ENCODE results near the gene HGD. TPM values are rescaled to one million over a fixed set of nuclear protein-coding genes. Genes with fewer than 3 reads are reported as not detected.
"Not testable (repeated sequence)": the region's sequence is repeated elsewhere in the genome, so short reads cannot be mapped to it uniquely, and the experiment has no call there.

Gene HGD
- total and polyA plus RNA-seq, 2 donors (not counting 1 experiment from before 2014, with no cell fraction given): under 0.01 TPM; not detected in 1

DNA sequence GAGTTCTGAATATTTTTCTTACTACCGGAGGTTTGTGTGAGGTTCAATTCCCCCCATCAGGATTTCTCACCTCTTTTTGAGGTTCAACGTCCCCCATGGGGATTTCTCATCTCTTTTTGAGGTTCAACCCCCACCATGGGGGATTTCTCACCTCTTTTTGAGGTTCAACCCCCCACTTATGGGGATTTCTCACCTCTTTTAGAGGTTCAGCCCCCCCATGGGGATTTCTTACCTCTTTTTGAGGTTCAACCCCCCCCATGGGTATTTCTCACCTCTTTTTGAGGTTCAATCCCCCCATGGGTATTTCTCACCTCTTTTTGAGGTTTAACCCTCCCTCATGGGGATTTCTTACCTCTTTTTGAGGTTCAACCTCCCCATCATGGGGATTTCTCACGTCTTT lies 59.6 kb downstream of the HGD start:
- TF ChIP-seq EZH2 (IDR thresholded peaks at IDR 0.05; ENCODE audit: low read length, missing control alignments): no peak
- TF ChIP-seq, protein P1, sequence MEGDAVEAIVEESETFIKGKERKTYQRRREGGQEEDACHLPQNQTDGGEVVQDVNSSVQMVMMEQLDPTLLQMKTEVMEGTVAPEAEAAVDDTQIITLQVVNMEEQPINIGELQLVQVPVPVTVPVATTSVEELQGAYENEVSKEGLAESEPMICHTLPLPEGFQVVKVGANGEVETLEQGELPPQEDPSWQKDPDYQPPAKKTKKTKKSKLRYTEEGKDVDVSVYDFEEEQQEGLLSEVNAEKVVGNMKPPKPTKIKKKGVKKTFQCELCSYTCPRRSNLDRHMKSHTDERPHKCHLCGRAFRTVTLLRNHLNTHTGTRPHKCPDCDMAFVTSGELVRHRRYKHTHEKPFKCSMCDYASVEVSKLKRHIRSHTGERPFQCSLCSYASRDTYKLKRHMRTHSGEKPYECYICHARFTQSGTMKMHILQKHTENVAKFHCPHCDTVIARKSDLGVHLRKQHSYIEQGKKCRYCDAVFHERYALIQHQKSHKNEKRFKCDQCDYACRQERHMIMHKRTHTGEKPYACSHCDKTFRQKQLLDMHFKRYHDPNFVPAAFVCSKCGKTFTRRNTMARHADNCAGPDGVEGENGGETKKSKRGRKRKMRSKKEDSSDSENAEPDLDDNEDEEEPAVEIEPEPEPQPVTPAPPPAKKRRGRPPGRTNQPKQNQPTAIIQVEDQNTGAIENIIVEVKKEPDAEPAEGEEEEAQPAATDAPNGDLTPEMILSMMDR (conservative IDR thresholded peaks at IDR 0.05 in 1 of 2, IDR thresholded peaks at IDR 0.05 in 1 of 2; ENCODE audit: low read depth in 1 of 2, low read length in 2 of 2): no peak
- Histone ChIP-seq H2AFZ (ENCODE audit: low read length) (no peak overlapping the region), H3K27ac (ENCODE audit: insufficient read depth, low read length) (no peak overlapping the region), H3K4me3 (replicated peaks in 1 of 4; ENCODE audit: control extremely low read depth in 1 of 4, insufficient read depth in 1 of 4, low read depth in 3 of 4, low read length in 4 of 4) (no peak overlapping the region), H3K4me1 (ENCODE audit: control insufficient read depth, extremely low read depth, insufficient read depth, low read length) (no peaks in the 10 kb centered on the region), H4K20me1 (ENCODE audit: control insufficient read depth, extremely low read depth, insufficient read depth, low read length) (no peaks in the 10 kb centered on the region), H3K27me3 (ENCODE audit: control insufficient read depth, insufficient read depth, low read length) (no peaks in the 10 kb centered on the region), H3K79me2 (ENCODE audit: control insufficient read depth, insufficient read depth, low read length) (no peaks in the 10 kb centered on the region), H3K9ac (ENCODE audit: insufficient read depth, low read length) (no peak overlapping the region), H3K4me2 (ENCODE audit: extremely low read depth, insufficient read depth, low read length) (no peak overlapping the region), H3K36me3 (ENCODE audit: control insufficient read depth, insufficient read depth, low read length) (no peaks in the 10 kb centered on the region), H3K9me3 (ENCODE audit: control insufficient read depth, insufficient read depth, low read depth, low read length) (no peaks in the 10 kb centered on the region)
- DNase-seq (ENCODE audit: low read depth in 2 of 2): no peak

DNA sequence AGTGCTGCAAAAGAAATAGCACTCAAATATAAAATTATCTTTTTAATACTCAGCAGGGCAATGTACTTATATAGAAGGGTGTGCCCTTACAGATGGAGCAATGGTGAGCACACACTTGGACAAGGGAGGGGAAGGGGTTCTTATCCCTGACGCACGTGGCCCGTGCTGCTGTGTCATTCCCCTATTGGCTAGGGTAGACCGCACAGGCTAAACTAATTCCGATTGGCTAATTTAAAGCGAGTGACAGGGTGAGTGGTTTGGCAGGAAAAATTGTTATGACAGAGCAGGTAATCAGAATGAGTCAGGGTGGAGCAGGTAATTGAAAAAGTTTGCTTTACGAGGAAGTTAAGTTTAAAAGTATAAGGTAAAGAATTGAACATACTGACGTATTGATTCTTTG lies 65.3 kb downstream of the HGD start:
- not testable (repeated sequence) for H3K4me2 ChIP-seq (ENCODE audit: extremely low read depth, insufficient read depth, low read length); H2AFZ ChIP-seq (ENCODE audit: low read length); H3K36me3 ChIP-seq (ENCODE audit: control insufficient read depth, insufficient read depth, low read length); H3K4me1 ChIP-seq (ENCODE audit: control insufficient read depth, extremely low read depth, insufficient read depth, low read length); H3K9ac ChIP-seq (ENCODE audit: insufficient read depth, low read length); H3K4me3 ChIP-seq (replicated peaks in 1 of 4; ENCODE audit: control extremely low read depth in 1 of 4, insufficient read depth in 1 of 4, low read depth in 3 of 4, low read length in 4 of 4); DNase-seq (ENCODE audit: low read depth in 2 of 2); H3K9me3 ChIP-seq (ENCODE audit: control insufficient read depth, insufficient read depth, low read depth, low read length); H3K27me3 ChIP-seq (ENCODE audit: control insufficient read depth, insufficient read depth, low read length); H3K27ac ChIP-seq (ENCODE audit: insufficient read depth, low read length); H3K79me2 ChIP-seq (ENCODE audit: control insufficient read depth, insufficient read depth, low read length); H4K20me1 ChIP-seq (ENCODE audit: control insufficient read depth, extremely low read depth, insufficient read depth, low read length)

DNA sequence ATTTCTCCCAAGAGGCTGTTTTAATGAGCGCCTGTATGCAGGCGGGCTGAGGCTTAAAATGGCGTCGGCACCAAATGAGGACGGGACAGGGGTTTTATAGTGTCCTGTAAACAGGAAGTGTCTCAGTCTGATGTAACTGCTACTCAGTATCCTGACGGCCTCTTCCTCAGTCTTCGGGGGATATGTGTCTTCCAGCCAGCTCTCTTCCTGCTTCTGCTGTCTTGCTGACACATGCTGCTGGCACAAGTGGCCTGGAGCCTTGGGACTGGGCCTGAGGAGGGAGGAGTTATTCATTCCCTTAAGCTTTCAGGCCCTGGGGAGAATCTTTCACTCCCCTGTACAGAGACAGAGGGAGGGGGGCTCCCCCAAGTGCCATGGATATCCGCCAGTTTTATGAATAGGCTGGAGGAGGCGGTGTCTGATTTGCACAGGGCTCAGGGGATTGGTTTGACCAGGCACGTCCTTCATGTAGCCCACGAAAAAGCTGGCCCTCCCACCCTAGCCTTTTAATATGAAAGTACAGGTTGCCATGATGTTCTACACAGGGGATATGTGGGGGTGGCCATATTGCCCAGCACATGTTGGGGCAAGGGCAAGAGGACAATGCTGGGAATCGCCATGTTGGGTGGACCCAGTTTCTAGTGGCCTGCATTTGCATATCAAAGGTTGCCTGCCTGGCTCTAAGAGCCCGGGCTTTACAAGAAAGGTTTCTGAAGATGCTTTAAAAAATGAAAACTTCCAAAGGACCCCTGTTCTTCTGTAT lies 66.0 kb downstream of the HGD start:
- Histone ChIP-seq H4K20me1 (ENCODE audit: control insufficient read depth, extremely low read depth, insufficient read depth, low read length) (no peaks in the 10 kb centered on the region), H3K79me2 (ENCODE audit: control insufficient read depth, insufficient read depth, low read length) (no peaks in the 10 kb centered on the region), H3K4me3 (replicated peaks in 1 of 4; ENCODE audit: control extremely low read depth in 1 of 4, insufficient read depth in 1 of 4, low read depth in 3 of 4, low read length in 4 of 4) (no peak overlapping the region), H3K36me3 (ENCODE audit: control insufficient read depth, insufficient read depth, low read length) (no peaks in the 10 kb centered on the region), H3K9me3 (ENCODE audit: control insufficient read depth, insufficient read depth, low read depth, low read length) (no peaks in the 10 kb centered on the region), H2AFZ (ENCODE audit: low read length) (peak overlapping the region; percentile 61), H3K4me2 (ENCODE audit: extremely low read depth, insufficient read depth, low read length) (no peak overlapping the region), H3K4me1 (ENCODE audit: control insufficient read depth, extremely low read depth, insufficient read depth, low read length) (no peaks in the 10 kb centered on the region), H3K27me3 (ENCODE audit: control insufficient read depth, insufficient read depth, low read length) (no peaks in the 10 kb centered on the region), H3K27ac (ENCODE audit: insufficient read depth, low read length) (no peak overlapping the region), H3K9ac (ENCODE audit: insufficient read depth, low read length) (no peak overlapping the region)
- TF ChIP-seq, protein P1 (conservative IDR thresholded peaks at IDR 0.05 in 1 of 2, IDR thresholded peaks at IDR 0.05 in 1 of 2; ENCODE audit: low read depth in 1 of 2, low read length in 2 of 2): no peak
- TF ChIP-seq EZH2 (IDR thresholded peaks at IDR 0.05; ENCODE audit: low read length, missing control alignments): no peak
- DNase-seq (ENCODE audit: low read depth in 2 of 2): peak; percentile 11 to 85

All from fibroblast of lung (primary cell).